Ovary (tissue), 9 donors: ENCODE results near the gene PARG. TPM values are rescaled to one million over a fixed set of nuclear protein-coding genes. Genes with fewer than 3 reads are reported as not detected.

Experiments used
- DNase-seq, 5 donors: peaks; one replicate each; pipeline ENCODE4 v3.0.0-alpha.2; 2019 to 2020
- H3K27ac ChIP-seq, 2 donors: fragments of 200-600 bp; one replicate each; pipeline versions ENCODE4 v1.5.1 to v1.8.0; 2019 to 2022
- H3K27me3 ChIP-seq: fragments of 200-600 bp; one replicate; pipeline ENCODE4 v1.8.0; 2022
- H3K36me3 ChIP-seq: fragments of 200-600 bp; sonication (generic); one replicate; pipeline ENCODE4 v1.5.1; 2019
- H3K4me1 ChIP-seq: one replicate; pipeline ENCODE4 v1.8.1; 2013; ENCODE audit warnings: mild to moderate bottlenecking, moderate library complexity; ENCODE audit not compliant: insufficient read depth
- H3K4me3 ChIP-seq: fragments of 200-600 bp; sonication (generic); one replicate; pipeline ENCODE4 v1.5.1; 2017
- H3K9me3 ChIP-seq, 2 donors: fragments of 200-600 bp in 1 of 2; sonication (generic) in 1 of 2; one replicate each; pipeline versions ENCODE4 v1.5.1 to v1.8.1; 2013 to 2019; ENCODE audit warnings: mild to moderate bottlenecking in 1 of 2, moderate library complexity in 1 of 2
- EP300 ChIP-seq: sonication (generic); formaldehyde crosslinking; IDR thresholded peaks from one replicate; pipeline ENCODE4 v1.6.1; 2017; ENCODE audit warnings: antibody characterized with exemption
- POLR2A ChIP-seq: fragments of 450-650 bp; IDR thresholded peaks from one replicate; pipeline ENCODE4 v1.6.1; 2017; ENCODE audit warnings: antibody characterized with exemption, mild to moderate bottlenecking, moderate library complexity
- WGBS, 3 donors: extraction: QIAGEN DNeasy Blood & Tissue Kit in 1 of 3; methylation state at CpG; one replicate each; pipeline versions ENCODE4 v1.1.5 to v1.1.7; 2013 to 2017; 5-methylcytosine and 5-hydroxymethylcytosine counted together
- intact Hi-C, 4 donors: fragments of 100-400 bp; cut with DNase I; formaldehyde crosslinking; loops; one replicate each; pipeline versions ENCODE4 v1.11.0 to v1.15.1; 2022 to 2023
- polyA plus RNA-seq, 2 donors: library from polyadenylated mRNA; stranded (reverse); fragments of 200-250 nt in 1 of 2; fragments of 350-450 nt in 1 of 2; fragmentation: Illumina TruSeq in 1 of 2; extraction: RNeasy Lipid Tissue Mini Kit (QIAGEN cat#74804) in 1 of 2; gene quantifications; one replicate each; pipeline ENCODE4 v1.2.3, GENCODE V29; 2013 to 2014
- total RNA-seq, 7 donors: library from RNA; depleted of rRNA in 2 of 7; stranded (reverse); fragments of >200 nt in 2 of 7; fragmentation: NEBNext Ultra II Directional in 3 of 7; extraction: Animal tissue kit (Norgen Biotek cat#: 25700) in 3 of 7; gene quantifications; one replicate each; pipeline versions ENCODE4 v1.1.0 to v1.2.4, GENCODE V29; 2016 to 2023
- TF ChIP-seq, protein P1 (sequence below), 3 donors: fragments of 450-650 bp in 2 of 3; fragments of 200-600 bp in 1 of 3; IDR thresholded peaks; one replicate each; pipeline versions ENCODE4 v1.5.1 to v1.8.0; 2016 to 2022; ENCODE audit warnings: antibody characterized with exemption in 3 of 3, mild to moderate bottlenecking in 1 of 3
- donor health status: DM: no; HTN: no; CAD: no; lungs with moderate emphysema.
- donor health status: DM: no; HTN: no; CAD: no.
- donor health status: Bipolar disorder and iron deficiency.
- donor health status: DM: yes; HTN: yes; CAD: no.
- donor health status: DM: no; HTN: no; CAD: no.
- donor health status: DM: yes; HTN: yes; CAD: no.

Gene PARG
- total and polyA plus RNA-seq, 9 donors = 8.1 to 33.3 (median 26.8) TPM

DNA sequence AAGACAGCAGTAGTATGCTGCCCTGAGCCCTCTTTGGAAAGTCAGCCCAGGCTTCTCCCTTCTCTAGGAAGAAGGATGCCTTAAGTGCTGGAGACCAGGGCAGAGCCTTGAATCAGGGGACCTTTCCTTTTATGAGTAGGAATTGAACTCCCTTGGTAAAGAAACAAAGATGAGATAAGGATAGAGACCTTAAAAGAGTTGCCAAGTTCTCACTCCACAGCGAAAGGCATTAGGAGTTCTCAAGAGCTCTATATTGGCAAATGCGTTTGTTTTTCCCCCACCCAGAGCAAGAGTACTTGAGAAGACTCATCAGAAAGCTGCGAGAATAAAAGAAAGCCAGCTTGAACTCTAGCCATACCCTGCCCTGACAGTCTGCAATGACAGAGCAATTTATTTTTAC, 106.9 kb downstream of the PARG start:
- 91 to 95% (median 92%) methylated on average over 3 of the region's 3 CpGs for WGBS, 3 donors
- H3K36me3 ChIP-seq = no peaks in the 10 kb centered on the region
- TF ChIP-seq EP300 = no peak
- TF ChIP-seq, protein P1, sequence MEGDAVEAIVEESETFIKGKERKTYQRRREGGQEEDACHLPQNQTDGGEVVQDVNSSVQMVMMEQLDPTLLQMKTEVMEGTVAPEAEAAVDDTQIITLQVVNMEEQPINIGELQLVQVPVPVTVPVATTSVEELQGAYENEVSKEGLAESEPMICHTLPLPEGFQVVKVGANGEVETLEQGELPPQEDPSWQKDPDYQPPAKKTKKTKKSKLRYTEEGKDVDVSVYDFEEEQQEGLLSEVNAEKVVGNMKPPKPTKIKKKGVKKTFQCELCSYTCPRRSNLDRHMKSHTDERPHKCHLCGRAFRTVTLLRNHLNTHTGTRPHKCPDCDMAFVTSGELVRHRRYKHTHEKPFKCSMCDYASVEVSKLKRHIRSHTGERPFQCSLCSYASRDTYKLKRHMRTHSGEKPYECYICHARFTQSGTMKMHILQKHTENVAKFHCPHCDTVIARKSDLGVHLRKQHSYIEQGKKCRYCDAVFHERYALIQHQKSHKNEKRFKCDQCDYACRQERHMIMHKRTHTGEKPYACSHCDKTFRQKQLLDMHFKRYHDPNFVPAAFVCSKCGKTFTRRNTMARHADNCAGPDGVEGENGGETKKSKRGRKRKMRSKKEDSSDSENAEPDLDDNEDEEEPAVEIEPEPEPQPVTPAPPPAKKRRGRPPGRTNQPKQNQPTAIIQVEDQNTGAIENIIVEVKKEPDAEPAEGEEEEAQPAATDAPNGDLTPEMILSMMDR (IDR thresholded peaks at IDR 0.05) = no peak
- no peak for TF ChIP-seq POLR2A
- no peak overlapping the region for H3K4me3 ChIP-seq
- DNase-seq = no peak
- peaks cover 1% of the 10 kb centered on the region for H3K4me1 ChIP-seq
- intact Hi-C loops = no loop called here
- no peaks in the 10 kb centered on the region for H3K9me3 ChIP-seq
- H3K27me3 ChIP-seq = no peaks in the 10 kb centered on the region
- H3K27ac ChIP-seq = no peak overlapping the region

DNA sequence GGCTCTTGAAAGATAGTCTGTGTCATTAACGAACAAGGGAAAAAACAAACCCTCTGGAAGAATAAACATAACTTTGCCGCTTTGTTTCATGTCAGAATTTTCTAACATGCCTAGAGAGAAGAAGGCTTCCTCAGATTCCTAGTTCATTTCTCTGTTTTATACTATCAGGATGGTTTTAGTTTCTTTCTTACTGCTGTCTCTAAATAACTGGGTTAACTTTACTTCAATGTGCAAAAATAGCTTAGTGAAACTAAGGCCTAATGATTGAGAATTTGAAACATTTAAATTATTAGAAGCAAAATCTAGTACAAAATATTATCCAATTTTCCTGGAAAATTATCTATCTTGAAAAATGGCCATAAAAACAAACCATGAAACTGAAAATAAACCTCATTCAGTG, 107.6 kb downstream of the PARG start:
- WGBS, 3 donors = 20 to 64% (median 46%) methylated on average over 2 of the region's 2 CpGs
- H3K4me1 ChIP-seq = peaks cover 1% of the 10 kb centered on the region
- intact Hi-C loops = no loop called here
- no peaks in the 10 kb centered on the region for H3K9me3 ChIP-seq
- H3K27ac ChIP-seq = no peak overlapping the region
- H3K27me3 ChIP-seq = no peaks in the 10 kb centered on the region
- H3K4me3 ChIP-seq = no peak overlapping the region
- DNase-seq = no peak
- TF ChIP-seq POLR2A (no peak), EP300 (no peak)
- TF ChIP-seq, protein P1 (IDR thresholded peaks at IDR 0.05) = no peak
- no peaks in the 10 kb centered on the region for H3K36me3 ChIP-seq

DNA sequence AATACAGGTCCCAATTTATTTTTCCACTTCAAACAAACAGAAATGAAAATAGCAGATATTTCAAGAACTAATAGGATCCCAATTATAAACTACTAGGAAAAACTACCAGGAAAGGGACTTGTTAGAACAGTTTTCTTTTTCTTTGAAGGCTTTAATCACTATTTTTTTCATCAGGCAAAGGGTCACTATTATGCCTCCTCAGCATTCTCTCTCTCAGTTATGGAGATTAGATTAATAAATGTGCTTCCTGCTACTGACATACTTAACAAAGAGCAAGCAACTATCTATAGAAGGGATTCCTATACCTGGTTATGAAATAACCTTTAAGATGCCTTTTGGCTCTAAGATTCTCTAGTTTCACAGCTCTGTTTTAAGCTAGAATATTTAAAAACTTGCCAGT, 108.7 kb downstream of the PARG start:
- no peak for DNase-seq
- Histone ChIP-seq H3K4me1 (peaks cover 1% of the 10 kb centered on the region), H3K27me3 (no peaks in the 10 kb centered on the region), H3K27ac (no peak overlapping the region), H3K4me3 (no peak overlapping the region), H3K36me3 (no peaks in the 10 kb centered on the region), H3K9me3 (no peaks in the 10 kb centered on the region)
- intact Hi-C loops = no loop called here
- TF ChIP-seq POLR2A (no peak), EP300 (no peak)
- TF ChIP-seq, protein P1 (IDR thresholded peaks at IDR 0.05) = no peak

DNA sequence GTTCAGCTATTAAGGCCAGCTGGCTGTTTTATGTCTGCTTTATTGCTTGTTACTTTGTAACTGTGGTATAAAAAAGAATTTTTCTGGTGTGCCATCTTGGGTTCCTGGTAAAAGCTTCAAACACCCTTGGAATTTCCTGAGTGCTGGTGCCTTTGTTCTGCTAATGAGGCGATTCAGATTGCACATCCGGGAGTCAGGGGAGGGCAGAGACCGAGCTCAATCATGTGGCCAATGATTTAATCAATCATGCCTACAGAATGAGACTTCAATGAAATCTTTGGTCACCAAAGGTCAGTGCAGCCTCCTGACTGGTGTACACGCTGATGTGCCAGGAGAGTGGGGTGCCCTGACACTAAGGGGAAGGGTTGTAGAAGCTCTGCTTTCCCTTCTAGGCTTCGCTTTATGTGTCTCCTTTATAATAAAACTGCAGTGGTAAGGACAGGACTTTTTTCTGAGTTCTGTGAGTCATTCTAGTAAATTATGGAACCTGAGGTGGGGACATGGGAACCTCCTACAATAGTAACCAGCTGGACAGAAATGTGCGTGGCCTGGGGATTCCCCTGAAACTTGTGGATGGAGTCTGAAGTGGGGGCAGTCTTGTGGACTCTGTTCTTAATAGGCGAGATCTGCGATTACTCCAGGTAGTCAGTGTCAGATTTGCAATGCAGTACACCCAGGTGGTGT, 110.3 kb downstream of the PARG start:
- Histone ChIP-seq H3K27ac (no peak overlapping the region), H3K27me3 (no peaks in the 10 kb centered on the region), H3K4me3 (no peak overlapping the region), H3K9me3 (no peaks in the 10 kb centered on the region), H3K4me1 (peaks cover 1% of the 10 kb centered on the region), H3K36me3 (no peaks in the 10 kb centered on the region)
- intact Hi-C loops = no loop called here
- DNase-seq = no peak
- TF ChIP-seq EP300 = no peak
- no peak for TF ChIP-seq POLR2A
- TF ChIP-seq, protein P1 (IDR thresholded peaks at IDR 0.05) = no peak
- WGBS, 3 donors = 69 to 77% (median 70%) methylated on average over 8 of the region's 8 CpGs
